ENCODE results near the gene KNDC1. TPM values are rescaled to one million over a fixed set of nuclear protein-coding genes. Genes with fewer than 3 reads are reported as not detected.
A peak's percentile ranks its signal among the peaks of the same experiment; 100 is the strongest.
"Not testable (repeated sequence)": the region's sequence is repeated elsewhere in the genome, so short reads cannot be mapped to it uniquely, and the experiment has no call there.

KNDC1 gene
- total RNA-seq, 2 donors from 2014 or later, result 6.5 to 9.6 TPM

- H3K36me3 Mint-ChIP-seq (ENCODE audit: low read depth), result no peaks in the 10 kb centered on the region
- no peak overlapping the region for H3K4me3 Mint-ChIP-seq
- DNase-seq, result peak; percentile 40
- WGBS, 2 experiments (ENCODE audit: insufficient coverage in 1 of 2, insufficient read length in 1 of 2), result 91 to 95% methylated on average over 17 to 20 of the region's 20 CpGs
- H3K4me3 ChIP-seq (ENCODE audit: low read length), result no peak overlapping the region
- H3K27ac Mint-ChIP-seq, result no peak overlapping the region
- no peaks in the 10 kb centered on the region for H3K4me1 Mint-ChIP-seq
- H3K36me3 ChIP-seq (ENCODE audit: control insufficient read depth, insufficient read depth, low read length), result no peaks in the 10 kb centered on the region
- H3K9me3 Mint-ChIP-seq, result no peaks in the 10 kb centered on the region
- no peak overlapping the region for H3K9ac ChIP-seq (ENCODE audit: extremely low read depth, low read length, poor library complexity, severe bottlenecking)
- no peaks in the 10 kb centered on the region for H3K4me1 ChIP-seq (ENCODE audit: control insufficient read depth, insufficient read depth, low read length)
- no peaks in the 10 kb centered on the region for H3K27me3 ChIP-seq (ENCODE audit: control insufficient read depth, insufficient read depth, low read length, poor library complexity, severe bottlenecking)
- no peak overlapping the region for H3K27ac ChIP-seq (ENCODE audit: low read depth, low read length)
- no peaks in the 10 kb centered on the region for H3K27me3 Mint-ChIP-seq (ENCODE audit: insufficient read depth)
- no peak for TF ChIP-seq CTCF (conservative IDR thresholded peaks at IDR 0.05)
- no peaks in the 10 kb centered on the region for H3K9me3 ChIP-seq (ENCODE audit: control insufficient read depth, low read length)
These were observed 26.4 kb upstream of the KNDC1 start for GRCh38 chr10:133133471-133134231.

- H3K4me1 Mint-ChIP-seq, result no peaks in the 10 kb centered on the region
- no peaks in the 10 kb centered on the region for H3K9me3 Mint-ChIP-seq
- H3K4me3 ChIP-seq (ENCODE audit: low read length), result no peak overlapping the region
- no peak overlapping the region for H3K4me3 Mint-ChIP-seq
- no peak overlapping the region for H3K27ac Mint-ChIP-seq
- no peaks in the 10 kb centered on the region for H3K36me3 Mint-ChIP-seq (ENCODE audit: low read depth)
- no peaks in the 10 kb centered on the region for H3K9me3 ChIP-seq (ENCODE audit: control insufficient read depth, low read length)
- peak; percentile 59 for DNase-seq
- no peaks in the 10 kb centered on the region for H3K36me3 ChIP-seq (ENCODE audit: control insufficient read depth, insufficient read depth, low read length)
- no peak for TF ChIP-seq CTCF (conservative IDR thresholded peaks at IDR 0.05)
- no peaks in the 10 kb centered on the region for H3K27me3 ChIP-seq (ENCODE audit: control insufficient read depth, insufficient read depth, low read length, poor library complexity, severe bottlenecking)
- WGBS, 2 experiments (ENCODE audit: insufficient coverage in 1 of 2, insufficient read length in 1 of 2), result 89 to 90% methylated on average over 13 to 20 of the region's 20 CpGs
- no peak overlapping the region for H3K27ac ChIP-seq (ENCODE audit: low read depth, low read length)
- H3K9ac ChIP-seq (ENCODE audit: extremely low read depth, low read length, poor library complexity, severe bottlenecking), result no peak overlapping the region
- H3K4me1 ChIP-seq (ENCODE audit: control insufficient read depth, insufficient read depth, low read length), result no peaks in the 10 kb centered on the region
- no peaks in the 10 kb centered on the region for H3K27me3 Mint-ChIP-seq (ENCODE audit: insufficient read depth)
These were observed 25.5 kb upstream of the KNDC1 start for GRCh38 chr10:133134411-133135115.

- no peaks in the 10 kb centered on the region for H3K36me3 Mint-ChIP-seq (ENCODE audit: low read depth)
- no peak overlapping the region for H3K27ac Mint-ChIP-seq
- Histone ChIP-seq H3K4me1 (ENCODE audit: control insufficient read depth, insufficient read depth, low read length) (no peaks in the 10 kb centered on the region), H3K9me3 (ENCODE audit: control insufficient read depth, low read length) (no peaks in the 10 kb centered on the region), H3K36me3 (ENCODE audit: control insufficient read depth, insufficient read depth, low read length) (no peaks in the 10 kb centered on the region), H3K27ac (ENCODE audit: low read depth, low read length) (no peak overlapping the region), H3K4me3 (ENCODE audit: low read length) (no peak overlapping the region), H3K27me3 (ENCODE audit: control insufficient read depth, insufficient read depth, low read length, poor library complexity, severe bottlenecking) (no peaks in the 10 kb centered on the region), H3K9ac (ENCODE audit: extremely low read depth, low read length, poor library complexity, severe bottlenecking) (no peak overlapping the region)
- no peaks in the 10 kb centered on the region for H3K9me3 Mint-ChIP-seq
- no peak for DNase-seq
- H3K4me1 Mint-ChIP-seq, result no peaks in the 10 kb centered on the region
- no peaks in the 10 kb centered on the region for H3K27me3 Mint-ChIP-seq (ENCODE audit: insufficient read depth)
- TF ChIP-seq CTCF (conservative IDR thresholded peaks at IDR 0.05), result no peak
- WGBS, 2 experiments (ENCODE audit: insufficient coverage in 1 of 2, insufficient read length in 1 of 2), result 86 to 93% methylated on average over 4 to 8 of the region's 8 CpGs
- H3K4me3 Mint-ChIP-seq, result no peak overlapping the region
These were observed 24.9 kb upstream of the KNDC1 start for GRCh38 chr10:133135116-133135465.

GRCh38 chr10:133137486-133138145, 22.4 kb upstream of the KNDC1 start:
- not testable (repeated sequence) for H3K36me3 ChIP-seq (ENCODE audit: control insufficient read depth, insufficient read depth, low read length); H3K4me3 ChIP-seq (ENCODE audit: low read length); H3K9me3 ChIP-seq (ENCODE audit: control insufficient read depth, low read length); H3K36me3 Mint-ChIP-seq (ENCODE audit: low read depth); H3K4me1 Mint-ChIP-seq; H3K27me3 ChIP-seq (ENCODE audit: control insufficient read depth, insufficient read depth, low read length, poor library complexity, severe bottlenecking); H3K27ac Mint-ChIP-seq; H3K27ac ChIP-seq (ENCODE audit: low read depth, low read length); H3K4me1 ChIP-seq (ENCODE audit: control insufficient read depth, insufficient read depth, low read length); H3K9me3 Mint-ChIP-seq; H3K27me3 Mint-ChIP-seq (ENCODE audit: insufficient read depth); H3K9ac ChIP-seq (ENCODE audit: extremely low read depth, low read length, poor library complexity, severe bottlenecking); H3K4me3 Mint-ChIP-seq
- 87% methylated on average over 9 of the region's 12 CpGs; no CpG with 5 or more reads in 1 of the 2 experiments for WGBS, 2 experiments (ENCODE audit: insufficient coverage in 1 of 2, insufficient read length in 1 of 2)
- peak; percentile 44 for DNase-seq
